HG03558 (cell line): ENCODE measurements around the gene SSH2.

Experiments
- ATAC-seq: cut with Tn5 transposase; IDR thresholded peaks from one replicate; pipeline ENCODE4 v1.9.1; 2021; ENCODE audit warnings: moderate number of reproducible peaks; ENCODE audit not compliant: unreplicated experiment; ENCODE audit errors: extremely low read depth

SSH2 gene

DNA sequence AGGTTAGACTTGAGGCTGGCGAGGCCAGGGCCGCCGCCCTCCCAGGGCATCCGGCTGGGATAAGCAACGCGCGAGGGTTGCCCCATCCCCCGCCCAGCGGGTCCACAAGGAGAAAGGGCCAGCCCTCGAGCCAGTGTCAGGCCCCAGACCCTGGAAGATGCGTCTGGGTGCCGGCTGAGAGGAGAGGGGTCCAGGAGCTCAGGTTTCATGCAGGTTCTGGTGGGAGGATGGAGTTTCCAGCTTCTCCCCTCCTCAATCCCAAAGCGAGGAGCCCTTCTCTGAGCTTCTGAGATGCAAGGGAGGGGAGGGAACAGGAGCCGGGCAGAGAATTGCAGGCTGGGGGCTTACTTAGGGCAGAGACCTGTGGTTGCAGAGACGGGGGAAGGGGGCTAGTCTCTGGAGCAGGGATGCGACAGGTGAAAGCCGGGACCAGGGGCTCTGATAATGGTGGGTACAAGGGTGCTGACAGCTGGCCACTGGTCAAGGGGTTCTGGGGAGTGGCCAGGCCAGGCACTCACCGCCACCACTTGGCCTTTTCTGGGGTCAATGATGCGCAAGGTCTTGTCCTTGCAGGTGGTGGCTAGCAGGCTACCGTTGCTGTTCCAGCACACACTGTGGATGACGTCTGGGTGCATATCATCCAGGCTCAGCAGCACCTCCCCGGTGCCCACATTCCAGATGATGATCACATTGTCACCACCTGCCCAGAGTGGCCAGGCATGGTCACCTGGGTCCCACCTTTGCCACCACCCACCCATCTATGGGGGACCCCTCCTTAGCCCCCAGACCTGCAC lies 311.6 kb downstream of the SSH2 start:
- ATAC-seq: no peak

GRCh38 chr17:29617481-29618271 lies 312.4 kb downstream of the SSH2 start:
- no peak for ATAC-seq

GRCh38 chr17:29617125-29617480 lies 312.9 kb downstream of the SSH2 start:
- peak; percentile 35 for ATAC-seq

DNA sequence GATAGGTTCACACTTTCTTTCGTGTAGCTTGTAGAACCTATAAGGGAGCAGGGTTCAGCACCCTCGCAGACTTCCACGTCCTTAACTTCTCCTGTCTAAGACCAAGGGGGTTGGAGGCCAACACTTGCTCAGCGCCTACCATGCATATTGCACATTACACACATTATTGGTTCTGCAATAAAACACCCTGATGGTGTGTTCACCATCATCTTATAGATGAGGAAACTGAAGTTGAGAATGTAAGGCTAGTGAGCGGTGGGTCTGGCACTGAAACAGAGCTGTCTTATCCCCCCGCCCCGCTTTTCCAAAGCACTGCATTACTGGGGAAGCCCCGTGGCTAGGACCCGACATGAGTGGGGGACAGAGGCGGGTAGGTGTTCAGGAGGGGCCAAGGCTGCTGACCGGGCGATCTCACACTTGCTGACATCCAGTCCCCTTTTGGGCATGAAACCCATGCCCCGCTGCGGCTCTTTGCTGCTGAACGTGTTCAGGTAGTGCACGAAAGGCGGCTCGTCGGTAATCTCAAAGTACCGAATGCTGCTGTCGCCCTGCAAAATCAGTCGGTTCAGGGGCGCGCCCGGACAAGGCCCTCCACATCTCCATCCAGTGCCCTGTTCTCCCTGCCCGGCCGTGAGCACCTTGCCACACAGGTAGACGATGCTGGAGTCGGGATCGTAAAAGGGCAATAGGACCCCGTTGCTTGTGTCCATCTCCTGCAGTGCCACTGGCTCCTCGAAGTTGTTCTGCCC lies 313.6 kb downstream of the SSH2 start:
- no peak for ATAC-seq

DNA sequence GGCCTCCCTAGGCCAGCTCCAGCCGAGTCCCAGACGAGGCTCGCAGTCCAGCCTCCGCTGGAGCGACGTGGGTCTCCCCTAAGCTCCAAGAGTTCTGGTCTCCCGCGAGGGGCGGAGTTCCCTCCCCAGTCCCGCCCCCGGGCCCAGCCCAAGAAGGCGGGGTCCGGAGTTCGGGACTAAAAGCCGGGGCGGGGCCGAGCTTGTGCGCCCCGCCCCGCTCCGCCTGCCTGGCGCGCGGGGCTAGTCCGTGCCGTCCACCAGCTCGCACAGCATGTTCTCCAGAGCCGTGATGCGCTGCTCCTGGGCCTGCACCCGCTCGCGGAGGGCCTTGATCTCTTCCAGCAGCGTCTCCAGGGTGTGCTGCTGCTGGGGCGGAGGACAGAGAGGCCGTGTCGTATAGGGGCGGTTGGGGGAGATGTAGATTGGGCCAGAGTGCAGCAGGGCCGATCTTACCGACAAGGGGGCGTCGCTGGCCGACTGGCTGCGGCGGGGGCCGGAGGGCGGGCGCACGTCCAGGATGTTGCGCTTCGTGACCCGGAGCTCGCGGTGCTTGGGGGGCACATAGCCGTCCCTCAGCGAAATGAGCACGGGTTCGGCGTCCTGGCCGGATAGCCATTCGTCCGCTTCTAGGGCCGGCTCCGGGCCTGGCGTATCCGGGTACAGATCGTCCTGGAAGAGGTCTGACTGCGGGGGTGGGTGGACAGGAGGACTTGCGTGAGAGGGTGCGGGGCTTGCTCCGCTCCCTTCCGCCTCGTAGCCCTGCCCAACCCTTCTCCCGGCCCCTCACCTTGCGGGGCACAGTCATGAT lies 314.3 kb downstream of the SSH2 start:
- ATAC-seq: no peak

DNA sequence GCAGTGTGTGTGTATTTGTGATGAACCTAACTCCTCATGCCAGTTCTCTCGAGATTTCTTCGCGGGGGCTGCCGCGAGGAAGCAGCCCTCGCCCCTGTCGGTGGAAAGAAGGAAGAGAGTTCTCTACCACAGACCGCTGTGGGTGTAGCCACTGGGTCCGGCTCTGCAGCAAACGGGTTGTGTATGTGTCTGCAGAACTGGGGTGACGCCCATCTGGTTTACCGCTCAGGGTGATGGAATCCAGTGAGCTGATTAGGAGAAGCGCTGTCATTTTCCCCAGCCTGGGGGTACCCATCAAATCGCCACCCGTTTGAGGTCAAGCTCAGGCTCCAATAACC lies 315.0 kb downstream of the SSH2 start:
- no peak for ATAC-seq

GRCh38 chr17:29614349-29615047 lies 315.5 kb downstream of the SSH2 start:
- no peak for ATAC-seq

- no peak for ATAC-seq
Observed at GRCh38 chr17:29613856-29614255, 316.2 kb downstream of the SSH2 start.

DNA sequence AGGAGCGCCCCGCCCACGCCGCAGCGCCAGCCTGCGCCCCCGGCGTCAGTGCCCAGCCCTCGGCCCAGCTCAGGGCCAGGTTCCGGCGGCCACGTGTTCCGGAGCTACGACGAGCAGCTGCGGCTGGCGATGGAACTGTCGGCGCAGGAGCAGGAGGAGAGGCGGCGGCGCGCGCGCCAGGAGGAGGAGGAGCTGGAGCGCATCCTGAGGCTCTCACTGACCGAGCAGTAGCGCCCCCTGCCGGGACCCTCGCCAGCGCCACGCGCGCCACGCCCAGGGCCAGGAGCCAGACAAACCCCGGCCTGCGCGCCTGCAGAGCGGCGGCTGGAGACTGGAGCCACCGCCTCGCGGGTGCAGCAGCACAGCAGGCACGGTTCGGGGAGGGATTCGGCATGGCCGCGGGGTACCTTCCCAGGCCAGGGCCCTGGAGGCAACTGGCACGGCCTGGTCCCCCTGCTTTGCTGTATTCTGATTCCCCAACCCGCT lies 316.6 kb downstream of the SSH2 start:
- ATAC-seq: no peak

DNA sequence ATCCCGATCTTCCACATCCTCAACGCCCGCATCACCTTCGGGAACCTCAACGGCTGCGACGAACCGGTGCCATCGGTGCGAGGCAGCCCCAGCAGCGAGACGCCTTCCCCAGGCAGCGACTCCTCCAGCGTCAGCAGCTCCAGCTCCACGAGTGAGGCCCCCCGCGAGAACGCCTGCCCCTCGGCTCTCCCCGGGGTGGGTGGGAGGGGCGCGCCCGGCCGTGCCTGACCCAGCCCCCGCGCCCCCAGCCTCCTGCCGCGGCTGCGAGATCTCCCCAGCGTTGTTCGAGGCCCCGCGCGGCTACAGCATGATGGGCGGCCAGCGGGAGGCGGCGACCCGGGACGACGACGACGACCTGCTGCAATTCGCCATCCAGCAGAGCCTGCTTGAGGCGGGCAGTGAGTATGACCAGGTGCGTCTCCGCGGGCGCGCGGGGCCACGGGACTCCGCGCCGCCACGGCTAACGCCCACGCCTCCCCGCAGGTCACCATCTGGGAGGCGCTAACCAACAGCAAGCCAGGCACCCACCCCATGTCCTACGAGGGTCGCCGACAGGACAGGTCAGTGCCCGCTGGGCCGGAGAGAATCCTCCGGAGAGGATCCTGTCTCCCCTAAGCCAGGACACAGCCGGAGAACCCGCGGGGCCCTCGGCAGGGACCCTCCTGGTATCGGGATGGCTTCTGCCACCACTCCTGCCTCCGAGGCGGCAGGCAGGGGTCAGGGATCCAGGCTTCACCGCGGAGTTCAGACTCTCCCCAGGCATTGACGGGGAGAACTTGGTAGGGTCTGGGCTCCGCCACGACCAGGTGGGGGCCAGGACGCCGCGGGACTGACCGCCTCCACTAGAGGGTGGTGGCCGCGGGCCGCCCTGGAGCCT lies 317.4 kb downstream of the SSH2 start:
- no peak for ATAC-seq

DNA sequence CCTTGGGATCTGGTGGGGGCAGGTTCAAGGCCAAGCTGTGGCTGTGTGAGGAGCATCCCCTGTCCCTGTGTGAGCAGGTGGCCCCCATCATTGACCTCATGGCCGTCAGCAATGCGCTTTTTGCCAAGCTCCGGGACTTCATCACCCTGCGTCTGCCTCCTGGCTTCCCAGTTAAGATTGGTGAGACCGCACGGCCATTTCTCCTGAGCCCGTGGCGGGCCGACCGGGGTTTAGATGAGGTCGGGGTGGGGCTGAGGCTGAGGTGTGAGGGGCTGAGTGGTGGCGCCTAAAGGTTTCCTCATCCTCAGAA lies 318.0 kb downstream of the SSH2 start:
- no peak for ATAC-seq

DNA sequence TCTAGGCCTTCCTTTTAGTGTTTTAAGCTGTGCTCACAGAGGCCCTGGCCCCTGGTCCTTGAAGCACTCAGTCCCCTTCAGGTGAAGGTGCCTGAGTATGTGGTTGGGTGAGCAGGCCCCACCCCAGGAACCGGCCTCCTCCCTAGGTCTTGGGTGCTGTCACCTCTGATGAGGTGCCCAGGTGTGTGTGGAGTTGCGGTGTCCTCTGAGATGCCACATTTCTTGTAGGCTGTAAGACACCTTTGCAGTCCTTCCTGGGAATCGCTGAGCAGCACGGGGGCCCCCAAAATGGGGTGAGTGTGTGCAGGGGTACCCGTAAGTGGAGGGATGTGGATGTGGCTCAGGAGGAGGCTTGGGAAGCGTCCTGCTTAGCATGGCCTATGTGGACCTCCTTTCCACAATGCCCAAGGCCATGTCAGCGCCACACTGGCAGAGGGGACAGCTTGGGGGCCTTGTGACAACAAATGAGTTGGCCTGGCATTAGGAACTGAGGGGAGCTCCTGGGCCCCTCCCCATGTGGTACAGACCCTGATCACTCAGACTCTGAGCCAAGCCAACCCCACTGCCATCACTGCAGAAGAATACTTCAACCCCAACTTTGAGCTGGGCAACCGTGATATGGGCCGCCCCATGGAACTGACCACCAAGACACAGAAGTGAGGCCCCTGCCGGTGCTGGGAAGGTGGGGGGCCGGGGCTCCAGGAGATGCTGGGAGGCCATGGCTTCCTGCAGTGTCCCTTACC lies 318.5 kb downstream of the SSH2 start:
- ATAC-seq: no peak

GRCh38 chr17:29610395-29610794 lies 319.6 kb downstream of the SSH2 start:
- ATAC-seq: no peak

DNA sequence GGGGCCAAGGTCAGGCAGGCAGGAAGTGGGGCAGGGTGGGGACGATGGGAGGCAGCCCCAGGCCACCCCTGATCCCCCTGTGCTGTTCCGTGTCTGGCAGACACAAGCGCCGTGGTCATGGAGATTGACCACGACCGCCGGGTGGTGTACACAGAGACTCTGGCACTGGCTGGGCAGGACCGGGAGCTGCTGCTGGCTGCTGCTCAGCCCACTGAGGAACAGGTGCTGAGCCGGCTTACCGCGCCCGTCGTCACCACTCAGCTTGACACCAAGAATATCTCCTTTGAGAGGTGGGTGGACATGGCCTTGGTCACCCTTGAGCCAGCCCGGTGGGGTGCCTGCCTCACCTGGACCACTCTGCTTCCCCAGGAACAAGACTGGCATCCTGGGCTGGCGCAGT lies 321.0 kb downstream of the SSH2 start:
- ATAC-seq: no peak

GRCh38 chr17:29607557-29608195 lies 322.4 kb downstream of the SSH2 start:
- no peak for ATAC-seq

DNA sequence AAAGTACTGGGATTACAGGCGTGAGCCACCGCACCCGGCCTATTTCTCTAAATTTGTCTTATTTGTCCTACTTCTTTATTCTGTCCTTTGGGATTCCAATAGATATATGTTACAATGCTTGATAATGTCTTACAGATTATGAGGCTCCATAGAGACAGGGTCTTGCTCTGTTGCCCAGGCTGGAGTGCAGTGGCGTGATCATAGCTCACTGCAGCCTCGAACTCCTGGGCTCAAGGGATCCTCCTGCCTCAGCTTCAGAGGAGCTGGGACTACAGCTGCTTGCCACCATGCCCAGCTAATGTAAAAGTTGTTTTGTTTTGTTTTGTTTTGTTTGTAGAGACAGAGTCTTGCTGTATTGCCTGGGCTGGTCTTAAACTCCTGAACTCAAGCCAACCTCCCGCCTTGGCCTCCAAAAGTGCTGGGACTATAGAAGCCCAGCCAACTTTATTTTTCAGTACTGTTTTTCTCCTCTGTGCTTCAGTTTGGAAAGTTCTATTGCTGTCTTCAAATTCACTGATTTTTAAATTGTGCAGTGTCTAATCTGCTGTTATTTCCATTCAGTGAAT lies 326.8 kb downstream of the SSH2 start:
- ATAC-seq: no peak

- ATAC-seq: no peak
Observed at GRCh38 chr17:29597361-29598172, 332.5 kb downstream of the SSH2 start.
